PC-9 (cell line): Measurements from ENCODE around the gene TGIF1. TPM values are rescaled to one million over a fixed set of nuclear protein-coding genes. Genes with fewer than 3 reads are reported as not detected.

Experiments
- BruUV-seq: library from RNA; stranded (reverse); fragments of 400-500 nt; replicated peaks from 2 replicates; lab custom pipeline; 2021; lab: Mats Ljungman, UMichigan
- CTCF ChIA-PET: fragments of 300-600 bp; sonication (Branson Sonifier 250); formaldehyde crosslinking; loops from one replicate; lab custom pipeline; 2022; ENCODE audit warnings: antibody characterized with exemption; lab: Charles Lee
- POLR2A ChIA-PET: fragments of 300-600 bp; sonication (Branson Sonifier 250); formaldehyde crosslinking; loops from one replicate; lab custom pipeline; 2022; ENCODE audit warnings: antibody characterized with exemption; ENCODE audit not compliant: unreplicated experiment; lab: Charles Lee
- DNase-seq, 2 experiments: peaks; one replicate each; pipeline versions ENCODE4 v3.0.0 to v3.0.0-alpha.2; 2015 to 2022; ENCODE audit warnings: mixed read lengths in 1 of 2
- H2AFZ ChIP-seq: fragments of 200-600 bp; sonication (generic); 2 replicates; pipeline ENCODE4 v1.8.1; 2017; ENCODE audit warnings: antibody characterized with exemption
- H3F3A ChIP-seq: fragments of 200-600 bp; sonication (generic); 2 replicates; pipeline ENCODE4 v1.8.1; 2017; ENCODE audit warnings: antibody characterized with exemption, mild to moderate bottlenecking, low read depth; ENCODE audit not compliant: insufficient read depth
- H3K27ac ChIP-seq: fragments of 200-600 bp; sonication (generic); 2 replicates; pipeline ENCODE4 v1.6.1; 2016; ENCODE audit warnings: mixed run types
- H3K27me3 ChIP-seq: fragments of 200-600 bp; sonication (generic); 2 replicates; pipeline ENCODE4 v1.6.1; 2016; ENCODE audit warnings: low read depth, mixed run types; ENCODE audit not compliant: insufficient read depth
- H3K36me3 ChIP-seq: fragments of 200-600 bp; sonication (generic); 2 replicates; pipeline ENCODE4 v1.6.1; 2016; ENCODE audit warnings: low read depth, mixed run types
- H3K4me1 ChIP-seq: fragments of 200-600 bp; sonication (generic); replicated peaks from 2 replicates; pipeline ENCODE4 v1.6.1; 2016; ENCODE audit warnings: mixed run types; ENCODE audit not compliant: insufficient read depth
- H3K4me2 ChIP-seq: fragments of 200-600 bp; sonication (generic); 2 replicates; pipeline ENCODE4 v1.6.1; 2017; ENCODE audit warnings: mixed run types
- H3K4me3 ChIP-seq: fragments of 200-600 bp; sonication (generic); 2 replicates; pipeline ENCODE4 v1.6.1; 2016; ENCODE audit warnings: mixed run types
- H3K79me2 ChIP-seq: fragments of 200-600 bp; sonication (generic); 2 replicates; pipeline ENCODE4 v1.6.1; 2017; ENCODE audit warnings: low read depth, mixed run types
- H3K9me2 ChIP-seq: fragments of 200-600 bp; sonication (generic); 2 replicates; pipeline ENCODE4 v1.8.1; 2017; ENCODE audit warnings: mild to moderate bottlenecking; ENCODE audit not compliant: insufficient read depth
- H3K9me3 ChIP-seq: fragments of 200-600 bp; sonication (generic); 2 replicates; pipeline ENCODE4 v1.8.1; 2016; ENCODE audit warnings: low read depth; ENCODE audit not compliant: insufficient read depth
- H4K20me1 ChIP-seq: fragments of 200-600 bp; sonication (generic); 2 replicates; pipeline ENCODE4 v1.8.1; 2017; ENCODE audit not compliant: insufficient read depth
- EZH2 ChIP-seq: fragments of 200-600 bp; sonication (generic); IDR thresholded peaks from 2 replicates; pipeline ENCODE4 v1.8.0; 2017; ENCODE audit warnings: antibody characterized with exemption, low read depth
- intact Hi-C: fragments of 100-400 bp; cut with micrococcal nuclease; formaldehyde crosslinking; loops from one replicate; pipeline ENCODE4 v1.10.0; 2022; ENCODE audit not compliant: unreplicated experiment
- total RNA-seq: library from RNA; stranded (reverse); gene quantifications from 2 replicates; pipeline ENCODE4 v1.2.3, GENCODE V29; 2021
- TF ChIP-seq, protein P1 (sequence below): fragments of 200-600 bp; sonication (generic); conservative IDR thresholded peaks from 2 replicates; pipeline ENCODE4 v1.6.1; 2017; ENCODE audit warnings: mixed run types, antibody characterized with exemption, mild to moderate bottlenecking, moderate library complexity

TGIF1 gene
- total RNA-seq, 1 experiment from 2014 or later: 203 TPM

DNA sequence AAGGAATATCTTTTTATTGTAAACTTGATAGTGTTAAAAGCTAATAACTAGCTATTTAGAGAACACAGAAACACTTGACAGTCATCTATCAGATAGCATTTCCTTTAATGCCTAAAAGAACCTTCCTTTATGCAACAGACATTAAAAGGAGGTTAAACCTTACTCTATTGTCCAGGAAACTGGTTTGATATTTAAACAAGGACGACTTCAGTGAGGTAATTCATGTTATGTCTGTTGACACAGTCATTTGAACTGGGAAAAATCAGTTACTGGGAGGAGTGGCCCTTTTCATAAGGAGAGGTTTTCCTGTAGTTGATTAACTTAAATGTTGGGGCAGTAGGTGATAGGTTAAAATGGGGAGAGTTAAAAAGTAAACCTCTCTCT is 6.7 kb downstream of the TGIF1 start:
- peaks cover 49% of the 10 kb centered on the region for H3K4me1 ChIP-seq
- CTCF ChIA-PET: no interaction called here

DNA sequence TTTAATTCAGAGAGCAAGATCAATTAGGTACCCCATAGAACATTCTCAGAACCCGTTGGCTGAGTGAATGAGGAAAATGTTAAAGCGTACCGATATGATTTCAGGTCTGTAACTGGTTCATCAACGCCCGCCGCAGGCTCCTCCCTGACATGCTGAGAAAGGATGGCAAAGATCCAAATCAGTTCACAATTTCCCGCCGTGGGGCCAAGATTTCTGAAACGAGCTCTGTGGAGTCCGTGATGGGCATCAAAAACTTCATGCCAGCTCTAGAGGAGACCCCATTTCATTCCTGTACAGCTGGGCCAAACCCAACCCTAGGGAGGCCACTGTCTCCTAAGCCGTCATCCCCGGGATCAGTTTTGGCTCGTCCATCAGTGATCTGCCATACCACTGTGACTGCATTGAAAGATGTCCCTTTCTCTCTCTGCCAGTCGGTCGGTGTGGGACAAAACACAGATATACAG is 7.3 kb downstream of the TGIF1 start:
- TF ChIP-seq EZH2: no peak
- TF ChIP-seq, protein P1, sequence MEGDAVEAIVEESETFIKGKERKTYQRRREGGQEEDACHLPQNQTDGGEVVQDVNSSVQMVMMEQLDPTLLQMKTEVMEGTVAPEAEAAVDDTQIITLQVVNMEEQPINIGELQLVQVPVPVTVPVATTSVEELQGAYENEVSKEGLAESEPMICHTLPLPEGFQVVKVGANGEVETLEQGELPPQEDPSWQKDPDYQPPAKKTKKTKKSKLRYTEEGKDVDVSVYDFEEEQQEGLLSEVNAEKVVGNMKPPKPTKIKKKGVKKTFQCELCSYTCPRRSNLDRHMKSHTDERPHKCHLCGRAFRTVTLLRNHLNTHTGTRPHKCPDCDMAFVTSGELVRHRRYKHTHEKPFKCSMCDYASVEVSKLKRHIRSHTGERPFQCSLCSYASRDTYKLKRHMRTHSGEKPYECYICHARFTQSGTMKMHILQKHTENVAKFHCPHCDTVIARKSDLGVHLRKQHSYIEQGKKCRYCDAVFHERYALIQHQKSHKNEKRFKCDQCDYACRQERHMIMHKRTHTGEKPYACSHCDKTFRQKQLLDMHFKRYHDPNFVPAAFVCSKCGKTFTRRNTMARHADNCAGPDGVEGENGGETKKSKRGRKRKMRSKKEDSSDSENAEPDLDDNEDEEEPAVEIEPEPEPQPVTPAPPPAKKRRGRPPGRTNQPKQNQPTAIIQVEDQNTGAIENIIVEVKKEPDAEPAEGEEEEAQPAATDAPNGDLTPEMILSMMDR: no peak
- intact Hi-C loops: no loop called here
- DNase-seq: no peak
- peaks cover 49% of the 10 kb centered on the region for H3K4me1 ChIP-seq
- peaks cover 47% of the 10 kb centered on the region for H4K20me1 ChIP-seq
- peaks cover 76% of the 10 kb centered on the region for H3K79me2 ChIP-seq
- no peaks in the 10 kb centered on the region for H3K9me3 ChIP-seq
- H3K27me3 ChIP-seq: no peaks in the 10 kb centered on the region; the same call in 1 of the 2 replicates
- H3F3A ChIP-seq: peaks cover 93% of the 10 kb centered on the region
- H3K27ac ChIP-seq: peak overlapping the region; percentile 96
- no peaks in the 10 kb centered on the region for H3K9me2 ChIP-seq
- ChIA-PET POLR2A (interaction anchor here (0.7 kb wide), 1 partner anchor 1267 kb away, joined by 5 read pairs; no protein-coding TSS in a partner anchor), CTCF (interaction anchor here (0.7 kb wide), 1 partner anchor 538 kb away, joined by 3 read pairs; no protein-coding TSS in a partner anchor)
- peaks cover 55% of the 10 kb centered on the region for H3K36me3 ChIP-seq
- H3K4me2 ChIP-seq: 0 out of 2 replicates have a peak overlapping the region, but pooled peaks have one; percentile 84
- H3K4me3 ChIP-seq: no peak overlapping the region
- no TSS peak for BruUV-seq
- no peak overlapping the region for H2AFZ ChIP-seq

More for the DNA sequence above, 6.7 kb downstream of the TGIF1 start:
- BruUV-seq: no TSS peak
- DNase-seq: no peak
- Histone ChIP-seq H3K9me3 (no peaks in the 10 kb centered on the region), H3K4me3 (no peak overlapping the region), H4K20me1 (peaks cover 47% of the 10 kb centered on the region), H3K4me2 (peak overlapping the region; percentile 84), H2AFZ (no peak overlapping the region), H3K9me2 (no peaks in the 10 kb centered on the region), H3K36me3 (peaks cover 55% of the 10 kb centered on the region), H3K27ac (peak overlapping the region; percentile 96), H3K27me3 (no peaks in the 10 kb centered on the region; the same call in 1 of the 2 replicates), H3K79me2 (peaks cover 82% of the 10 kb centered on the region), H3F3A (peaks cover 93% of the 10 kb centered on the region)
- intact Hi-C loops: no loop called here
- POLR2A ChIA-PET: interaction anchor here (0.6 to 0.7 kb wide), 4 partner anchors 89 to 1266 kb away, joined by 3 to 7 read pairs (median 4); no protein-coding TSS in a partner anchor
- TF ChIP-seq, protein P1: no peak
- TF ChIP-seq EZH2: no peak

DNA sequence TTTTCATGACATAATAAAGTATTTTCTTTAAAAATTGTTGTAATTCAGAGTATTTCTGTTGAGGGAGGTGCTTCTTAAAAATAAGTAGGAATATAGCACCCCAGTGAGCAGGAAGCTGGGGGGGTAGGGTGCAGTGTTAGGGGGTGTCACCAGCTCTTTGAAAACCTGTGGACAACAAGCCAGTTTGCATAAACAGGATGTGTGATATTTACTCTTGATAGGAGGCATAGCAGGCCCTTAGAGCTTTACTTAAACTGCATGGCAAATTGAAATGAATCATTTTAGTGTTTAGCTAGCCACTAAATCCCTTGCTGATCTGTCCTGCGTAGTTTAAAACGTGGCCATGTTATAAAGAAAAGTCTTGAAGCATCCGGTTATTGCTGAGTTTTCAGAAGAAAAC is 8.4 kb downstream of the TGIF1 start:
- intact Hi-C loops: no loop called here
- DNase-seq: no peak
- H3F3A ChIP-seq: peaks cover 93% of the 10 kb centered on the region
- H3K36me3 ChIP-seq: peaks cover 55% of the 10 kb centered on the region
- no peak overlapping the region for H3K4me3 ChIP-seq
- H3K27me3 ChIP-seq: no peaks in the 10 kb centered on the region; the same call in 1 of the 2 replicates
- H3K9me3 ChIP-seq: no peaks in the 10 kb centered on the region
- peak overlapping the region; percentile 11; the same call in 1 of the 2 replicates for H3K4me2 ChIP-seq
- peaks cover 65% of the 10 kb centered on the region for H3K79me2 ChIP-seq
- ChIA-PET POLR2A (interaction anchor here (0.6 to 0.7 kb wide), 2 partner anchors 48 to 126 kb away, joined by 3 to 11 read pairs; no protein-coding TSS in a partner anchor), CTCF (no interaction called here)
- H3K4me1 ChIP-seq: peaks cover 49% of the 10 kb centered on the region
- no peak overlapping the region for H2AFZ ChIP-seq
- BruUV-seq: no TSS peak
- no peak for TF ChIP-seq EZH2
- TF ChIP-seq, protein P1: no peak
- no peaks in the 10 kb centered on the region for H3K9me2 ChIP-seq
- H4K20me1 ChIP-seq: peaks cover 47% of the 10 kb centered on the region
- peak overlapping the region; percentile 36 for H3K27ac ChIP-seq
